Gastroesophageal sphincter (tissue), 3 donors: ENCODE results near the gene GBA2.

Experiments
- EP300 ChIP-seq: sonication (generic); formaldehyde crosslinking; IDR thresholded peaks from one replicate; pipeline ENCODE4 v1.6.1; 2017; ENCODE audit warnings: antibody characterized with exemption, mild to moderate bottlenecking
- TF ChIP-seq, protein P1 (sequence below), 4 experiments: fragments of 200-600 bp in 2 of 4; fragments of 450-650 bp in 2 of 4; sonication (generic) in 1 of 4; IDR thresholded peaks; one replicate each; pipeline ENCODE4 v1.5.1; 2017 to 2019; ENCODE audit warnings: antibody characterized with exemption in 4 of 4, mild to moderate bottlenecking in 2 of 4, moderate library complexity in 2 of 4

- TF ChIP-seq, protein P1, sequence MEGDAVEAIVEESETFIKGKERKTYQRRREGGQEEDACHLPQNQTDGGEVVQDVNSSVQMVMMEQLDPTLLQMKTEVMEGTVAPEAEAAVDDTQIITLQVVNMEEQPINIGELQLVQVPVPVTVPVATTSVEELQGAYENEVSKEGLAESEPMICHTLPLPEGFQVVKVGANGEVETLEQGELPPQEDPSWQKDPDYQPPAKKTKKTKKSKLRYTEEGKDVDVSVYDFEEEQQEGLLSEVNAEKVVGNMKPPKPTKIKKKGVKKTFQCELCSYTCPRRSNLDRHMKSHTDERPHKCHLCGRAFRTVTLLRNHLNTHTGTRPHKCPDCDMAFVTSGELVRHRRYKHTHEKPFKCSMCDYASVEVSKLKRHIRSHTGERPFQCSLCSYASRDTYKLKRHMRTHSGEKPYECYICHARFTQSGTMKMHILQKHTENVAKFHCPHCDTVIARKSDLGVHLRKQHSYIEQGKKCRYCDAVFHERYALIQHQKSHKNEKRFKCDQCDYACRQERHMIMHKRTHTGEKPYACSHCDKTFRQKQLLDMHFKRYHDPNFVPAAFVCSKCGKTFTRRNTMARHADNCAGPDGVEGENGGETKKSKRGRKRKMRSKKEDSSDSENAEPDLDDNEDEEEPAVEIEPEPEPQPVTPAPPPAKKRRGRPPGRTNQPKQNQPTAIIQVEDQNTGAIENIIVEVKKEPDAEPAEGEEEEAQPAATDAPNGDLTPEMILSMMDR (IDR thresholded peaks at IDR 0.05), result no peak
- TF ChIP-seq EP300, result no peak
These were observed 50.8 kb downstream of the GBA2 start for GRCh38 chr9:35698231-35698630.
